Activated T-cell treated with anti-CD3 and anti-CD28 coated beads for 48 hours (primary cell): Measurements from ENCODE around the gene TRIM26.
"Not testable (repeated sequence)": the region's sequence is repeated elsewhere in the genome, so short reads cannot be mapped to it uniquely, and the experiment has no call there.

Experiments used
- DNase-seq: peaks from one replicate; pipeline ENCODE4 v3.0.0-alpha.2; 2020; ENCODE audit warnings: low read depth

TRIM26 gene

GRCh38 chr6:30171677-30172471, 41.3 kb downstream of the TRIM26 start:
- DNase-seq = no peak

GRCh38 chr6:30169658-30170614, 43.3 kb downstream of the TRIM26 start:
- DNase-seq = no peak

- DNase-seq = no peak
Observed at GRCh38 chr6:30168741-30169140, 44.5 kb downstream of the TRIM26 start.

- DNase-seq = no peak
Observed at GRCh38 chr6:30167101-30167500, 46.1 kb downstream of the TRIM26 start.

GRCh38 chr6:30165238-30165637, 48.0 kb downstream of the TRIM26 start:
- DNase-seq = not testable (repeated sequence)

GRCh38 chr6:30164714-30165113, 48.5 kb downstream of the TRIM26 start:
- DNase-seq = no peak

- no peak for DNase-seq
Observed at GRCh38 chr6:30163918-30164654, 49.1 kb downstream of the TRIM26 start.

GRCh38 chr6:30163090-30163917, 49.9 kb downstream of the TRIM26 start, which contains the start of gene TRIM15:
Gene TRIM15, plus strand, starts transcription at chr6:30163546. Its CDS starts 139 bp downstream, at chr6:30163685.
- DNase-seq = peak; percentile 52

GRCh38 chr6:30162265-30163089, 50.7 kb downstream of the TRIM26 start:
- no peak for DNase-seq

- DNase-seq = no peak
Observed at GRCh38 chr6:30160785-30161531, 52.2 kb downstream of the TRIM26 start, which contains the start of gene TRIM10. Gene TRIM10, minus strand, starts transcription at chr6:30161211. Its CDS starts 353 bp downstream, at chr6:30160858.

- no peak for DNase-seq
Observed at GRCh38 chr6:30160008-30160784, 53.0 kb downstream of the TRIM26 start.

- peak; percentile 21 for DNase-seq
Observed at GRCh38 chr6:30158475-30159040, 54.6 kb downstream of the TRIM26 start.

- DNase-seq = no peak
Observed at GRCh38 chr6:30157999-30158398, 55.2 kb downstream of the TRIM26 start.

- no peak for DNase-seq
Observed at GRCh38 chr6:30157581-30157980, 55.6 kb downstream of the TRIM26 start.

- DNase-seq = no peak
Observed at GRCh38 chr6:30156774-30157173, 56.4 kb downstream of the TRIM26 start.

GRCh38 chr6:30156262-30156599, 57.0 kb downstream of the TRIM26 start:
- DNase-seq = no peak

- DNase-seq = no peak
Observed at GRCh38 chr6:30155520-30156261, 57.5 kb downstream of the TRIM26 start.
